NAMALWA (cell line): ENCODE data around the gene HK2.
"Not testable (repeated sequence)": the region's sequence is repeated elsewhere in the genome, so short reads cannot be mapped to it uniquely, and the experiment has no call there.

Source experiments
- DNase-seq: peaks from one replicate; pipeline ENCODE4 v3.0.0-alpha.2; 2015; ENCODE audit warnings: low spot score

HK2 gene

GRCh38 chr2:74895001-74895400, 61.1 kb downstream of the HK2 start:
- DNase-seq = no peak

- DNase-seq = no peak
Measured at GRCh38 chr2:74896232-74896631, 62.3 kb downstream of the HK2 start.

GRCh38 chr2:74900225-74900624, 66.3 kb downstream of the HK2 start:
- DNase-seq = not testable (repeated sequence)

GRCh38 chr2:74902281-74902860, 68.4 kb downstream of the HK2 start:
- no peak for DNase-seq

DNA sequence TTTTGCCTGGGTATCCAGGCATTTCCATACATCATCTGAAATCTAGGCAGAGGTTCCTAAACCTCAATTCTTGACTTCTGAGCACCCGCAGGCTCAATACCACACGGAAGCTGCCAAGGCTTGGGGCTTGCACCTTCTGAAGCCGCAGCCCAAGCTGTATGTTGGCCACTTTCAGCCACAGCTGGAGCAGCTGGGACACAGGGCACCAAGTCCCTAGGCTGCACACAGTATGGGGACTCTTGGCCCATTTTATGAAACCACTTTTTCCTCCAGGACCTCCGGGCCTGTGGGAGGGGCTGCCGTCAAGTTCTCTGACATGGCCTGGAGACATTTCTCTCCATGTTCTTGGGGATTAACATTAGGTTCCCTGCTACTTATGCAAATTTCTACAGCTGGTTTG, 72.5 kb downstream of the HK2 start:
- no peak for DNase-seq

DNA sequence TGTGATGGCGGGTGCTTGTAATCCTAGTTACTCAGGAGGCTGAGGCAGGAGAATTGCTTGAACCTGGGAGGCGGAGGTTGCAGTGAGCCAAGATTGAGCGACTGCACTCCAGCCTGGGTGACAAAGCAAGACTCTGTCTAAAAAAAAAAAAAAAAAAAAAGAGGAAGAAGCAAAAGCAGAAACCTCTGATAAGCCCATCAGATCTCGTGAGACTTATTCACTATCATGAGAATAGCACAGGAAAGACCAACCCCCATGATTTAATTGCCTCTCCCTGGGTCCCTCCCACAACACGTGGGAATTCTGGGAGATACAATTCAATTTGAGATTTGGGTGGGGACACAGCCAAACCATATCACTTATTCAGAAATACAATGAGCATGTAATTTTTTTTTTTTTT, 73.6 kb downstream of the HK2 start:
- not testable (repeated sequence) for DNase-seq

- no peak for DNase-seq
Measured at GRCh38 chr2:74908748-74909444, 75.0 kb downstream of the HK2 start.

- no peak for DNase-seq
Measured at GRCh38 chr2:74910245-74910644, 76.3 kb downstream of the HK2 start.

- DNase-seq = no peak
Measured at GRCh38 chr2:74911061-74911460, 77.1 kb downstream of the HK2 start.

GRCh38 chr2:74915743-74916142, 81.8 kb downstream of the HK2 start:
- no peak for DNase-seq

DNA sequence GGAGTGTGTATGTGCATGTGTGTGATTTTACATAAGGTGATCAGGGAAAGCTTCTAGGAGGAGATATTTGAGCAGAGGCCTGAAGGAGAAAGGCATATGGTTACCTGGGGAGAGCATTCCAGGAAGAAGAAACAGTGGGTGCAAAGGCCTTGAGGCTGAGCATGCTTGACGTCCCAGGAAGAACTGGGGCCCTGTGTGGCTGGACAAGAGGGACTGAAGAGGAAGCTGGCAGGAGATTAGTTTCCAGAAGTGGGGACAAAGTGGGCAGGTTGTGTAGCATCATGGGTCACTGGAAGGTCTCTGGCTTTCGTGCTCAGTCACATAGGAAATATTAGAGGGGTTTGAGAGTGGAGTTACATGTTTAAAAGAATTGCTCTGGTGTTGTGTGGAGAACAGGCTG, 82.5 kb downstream of the HK2 start:
- no peak for DNase-seq

GRCh38 chr2:74917702-74918619, 84.0 kb downstream of the HK2 start:
- DNase-seq = peak; percentile 14

- DNase-seq = peak; percentile 66
Measured at GRCh38 chr2:74919827-74920226, 85.9 kb downstream of the HK2 start.

GRCh38 chr2:74921236-74921736, 87.4 kb downstream of the HK2 start:
- DNase-seq = peak; percentile 17

- no peak for DNase-seq
Measured at GRCh38 chr2:74922592-74923227, 88.8 kb downstream of the HK2 start.

DNA sequence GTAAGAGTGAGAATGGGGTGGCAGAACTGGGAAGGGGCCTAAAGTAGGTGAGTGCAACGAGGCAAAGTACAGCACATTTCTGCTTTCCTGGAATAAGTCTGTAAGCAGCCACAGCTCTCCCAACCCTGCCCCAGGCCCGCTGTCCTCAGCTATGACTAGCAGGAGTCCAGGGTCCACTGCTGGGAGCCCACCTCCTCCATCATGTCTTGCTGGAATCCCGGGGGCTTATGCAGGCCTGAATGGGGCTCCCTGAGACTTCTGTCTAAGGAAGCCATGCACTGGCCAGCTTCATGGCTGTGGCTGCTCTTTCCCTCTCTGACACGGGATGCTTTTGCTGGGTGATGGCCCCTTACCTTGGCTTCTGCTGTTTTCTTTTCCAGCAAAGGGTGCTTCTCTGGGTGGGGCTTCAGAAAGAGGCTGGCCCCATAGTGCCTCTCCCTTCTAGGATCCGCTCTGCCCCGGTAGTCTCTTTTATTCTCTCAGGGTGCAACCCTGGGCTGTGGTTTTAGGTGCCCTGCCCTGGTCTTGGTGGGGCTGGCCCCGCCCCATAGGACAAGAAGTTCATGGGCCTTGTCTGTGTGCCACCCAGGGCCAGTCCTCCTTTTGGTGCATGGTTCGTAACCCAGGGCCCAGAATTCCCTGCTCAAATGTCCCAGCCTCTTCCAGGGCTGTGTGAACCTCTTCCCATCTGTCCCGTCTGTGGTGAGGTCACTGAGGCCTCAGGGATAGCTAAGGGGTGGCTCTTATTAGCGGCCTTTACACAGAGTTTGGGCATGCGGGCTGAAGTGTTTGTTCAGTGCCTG, 90.7 kb downstream of the HK2 start:
- no peak for DNase-seq

GRCh38 chr2:74925361-74925786, 91.4 kb downstream of the HK2 start:
- no peak for DNase-seq

DNA sequence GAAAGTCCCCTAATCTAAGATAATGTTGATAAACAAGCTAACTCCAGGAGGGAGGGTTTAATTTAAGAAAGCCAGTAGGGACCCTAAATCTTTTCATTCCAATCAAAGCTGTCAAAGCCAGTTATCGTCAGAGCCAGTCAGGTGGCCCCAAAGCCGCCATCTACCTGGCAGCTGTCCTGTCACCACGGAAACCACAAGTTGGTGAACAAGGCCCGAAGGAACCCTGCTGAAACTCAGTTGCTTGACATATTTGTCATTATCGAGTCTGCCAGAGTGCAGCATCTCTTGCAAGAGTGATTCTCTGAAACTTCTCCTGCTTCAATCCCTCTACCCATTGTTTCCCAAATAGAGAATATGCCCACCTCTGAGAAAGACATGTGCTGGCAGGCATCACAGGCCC, 93.7 kb downstream of the HK2 start:
- DNase-seq = no peak

DNA sequence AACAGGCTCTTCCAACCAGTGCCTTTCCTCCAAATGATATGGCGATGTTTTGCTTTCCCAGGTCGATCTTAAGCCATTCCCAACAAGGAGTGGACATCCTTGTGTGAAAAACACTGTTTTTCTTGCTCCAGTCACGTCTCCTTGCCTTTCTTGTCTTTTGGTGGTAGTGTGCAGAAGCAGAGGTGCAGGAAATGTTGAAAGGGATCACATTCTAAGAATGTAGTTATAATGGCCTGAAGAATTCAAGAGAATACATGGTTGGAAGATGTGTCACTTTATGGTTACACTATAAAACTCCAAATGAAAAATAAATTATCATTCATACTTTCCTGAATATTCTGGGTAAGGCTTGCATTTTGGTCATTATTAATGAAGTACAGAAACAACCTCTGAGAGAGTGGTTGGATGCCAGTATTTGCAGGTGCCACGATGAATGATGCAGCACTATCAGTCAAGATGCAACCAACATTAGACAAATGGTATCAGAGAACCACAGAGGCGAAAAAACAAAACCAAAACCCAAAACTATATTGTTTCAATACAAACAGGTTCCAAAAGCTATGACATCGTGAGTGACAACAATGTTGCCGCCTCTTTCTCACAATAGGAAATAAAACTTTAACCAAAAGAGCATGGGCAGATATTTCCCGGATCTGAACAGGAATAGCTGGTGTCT, 97.0 kb downstream of the HK2 start:
- no peak for DNase-seq

DNA sequence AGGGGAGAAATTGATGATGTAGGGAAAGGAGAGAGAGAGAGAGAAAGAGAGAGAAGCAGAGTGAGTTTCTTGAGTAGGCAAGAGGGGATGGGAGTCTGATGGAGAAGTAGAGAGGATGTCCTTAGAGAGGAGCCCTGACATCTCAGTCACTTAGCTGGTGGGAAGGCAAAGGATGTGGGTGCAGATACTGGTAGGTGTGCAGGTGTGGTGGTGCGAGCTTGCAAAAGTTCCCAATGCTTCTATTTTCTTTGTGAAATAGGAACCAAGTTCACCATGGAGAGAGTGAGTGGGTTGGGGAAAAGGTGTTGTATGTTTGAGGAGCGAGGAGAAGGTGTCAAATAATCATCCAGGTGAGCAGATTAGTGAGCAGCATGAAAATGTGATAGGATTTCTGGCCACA, 98.0 kb downstream of the HK2 start:
- DNase-seq = no peak

- DNase-seq = no peak
Measured at GRCh38 chr2:74935975-74936391, 102.1 kb downstream of the HK2 start.
